H1 (cell line): Measurements from ENCODE around the gene DTNB. TPM values are rescaled to one million over a fixed set of nuclear protein-coding genes. Genes with fewer than 3 reads are reported as not detected.

ENCODE experiments used
- CTCF ChIA-PET: fragments of 300-600 bp; sonication (Branson Sonifier 250); formaldehyde crosslinking; loops from one replicate; lab custom pipeline; 2021; ENCODE audit not compliant: partially characterized antibody; lab: Charles Lee
- POLR2A ChIA-PET: fragments of 300-600 bp; sonication (Branson Sonifier 250); formaldehyde crosslinking; loops from one replicate; lab custom pipeline; 2021; ENCODE audit warnings: inconsistent platforms; ENCODE audit not compliant: partially characterized antibody; lab: Charles Lee
- DNase-seq, 2 experiments: peaks; one replicate each; pipeline versions ENCODE4 v3.0.0 to v3.0.0-alpha.2; 2010 to 2022; ENCODE audit warnings: low spot score in 2 of 2, low read depth in 1 of 2, mixed read lengths in 1 of 2
- FAIRE-seq: peaks from 2 replicates; lab custom pipeline; 2011; peaks lifted over from hg19 to GRCh38; lab: Jason Lieb, UNC
- H2AFZ ChIP-seq: 2 replicates; pipeline ENCODE4 v1.8.1; 2012; ENCODE audit warnings: low read length, inconsistent platforms
- H2AK5ac ChIP-seq: 2 replicates; pipeline ENCODE4 v1.6.1; 2013; ENCODE audit warnings: low read depth, low read length
- H2BK120ac ChIP-seq: replicated peaks from 2 replicates; pipeline ENCODE3; 2013; ENCODE audit warnings: low read depth, low read length, inconsistent platforms
- H2BK12ac ChIP-seq: 2 replicates; pipeline ENCODE4 v1.6.1; 2013; ENCODE audit warnings: low read depth, low read length
- H2BK15ac ChIP-seq: 2 replicates; pipeline ENCODE4 v1.6.1; 2013; ENCODE audit warnings: low read length
- H2BK20ac ChIP-seq: 2 replicates; pipeline ENCODE4 v1.6.1; 2013; ENCODE audit warnings: low read length
- H2BK5ac ChIP-seq: 2 replicates; pipeline ENCODE4 v1.6.1; 2013; ENCODE audit warnings: low read depth, low read length
- H3K14ac ChIP-seq: 2 replicates; pipeline ENCODE4 v1.6.1; 2013; ENCODE audit warnings: inconsistent platforms; ENCODE audit not compliant: insufficient read length
- H3K18ac ChIP-seq: 2 replicates; pipeline ENCODE4 v1.6.1; 2013; ENCODE audit warnings: low read length; ENCODE audit errors: extremely low read depth
- H3K23ac ChIP-seq: 2 replicates; pipeline ENCODE4 v1.6.1; 2013; ENCODE audit warnings: inconsistent platforms; ENCODE audit not compliant: insufficient read length
- H3K23me2 ChIP-seq: 2 replicates; pipeline ENCODE4 v1.6.1; 2013; ENCODE audit warnings: low read depth, low read length
- H3K27ac ChIP-seq: 2 replicates; pipeline ENCODE4 v1.6.1; 2011; ENCODE audit warnings: low read depth, low read length, inconsistent platforms
- H3K27me3 ChIP-seq, 4 experiments: replicated peaks in 1 of 4; 1 replicate in 1 of 4; 2 replicates in 3 of 4; pipeline versions ENCODE4 v1.6.1 to v1.8.1; 2011 to 2013; ENCODE audit warnings: low read length in 3 of 4, mild to moderate bottlenecking in 3 of 4, inconsistent platforms in 2 of 4, mixed read lengths in 2 of 4, moderate library complexity in 1 of 4; ENCODE audit not compliant: control insufficient read depth in 3 of 4, insufficient read depth in 3 of 4; ENCODE audit errors: extremely low read depth in 1 of 4
- H3K36me3 ChIP-seq, 4 experiments: 2 replicates each; pipeline versions ENCODE4 v1.6.1 to v1.8.1; 2011 to 2013; ENCODE audit warnings: mild to moderate bottlenecking in 4 of 4, low read length in 3 of 4, moderate library complexity in 2 of 4, control low read depth in 1 of 4, inconsistent platforms in 1 of 4; ENCODE audit not compliant: insufficient read depth in 4 of 4, control insufficient read depth in 2 of 4
- H3K4ac ChIP-seq: replicated peaks from 2 replicates; pipeline ENCODE3; 2013; ENCODE audit warnings: low read length, low read depth, mixed read lengths, inconsistent platforms; ENCODE audit not compliant: insufficient read length
- H3K4me1 ChIP-seq, 4 experiments: replicated peaks in 1 of 4; 1 replicate in 1 of 4; 2 replicates in 3 of 4; pipeline versions ENCODE4 v1.6.1 to v1.8.1; 2011 to 2013; ENCODE audit warnings: low read length in 3 of 4, inconsistent platforms in 2 of 4, mixed read lengths in 1 of 4; ENCODE audit not compliant: insufficient read depth in 4 of 4, control insufficient read depth in 3 of 4
- H3K4me2 ChIP-seq, 2 experiments: 2 replicates each; pipeline versions ENCODE4 v1.6.1 to v1.8.1; 2011 to 2013; ENCODE audit warnings: low read depth in 2 of 2, low read length in 2 of 2, control low read depth in 1 of 2, inconsistent platforms in 1 of 2, mild to moderate bottlenecking in 1 of 2; ENCODE audit not compliant: insufficient read depth in 1 of 2
- H3K4me3 ChIP-seq, 4 experiments: fragments of 200-600, 300-600 bp in 1 of 4; sonication (generic), shearing (Covaris generic), sonication (Bioruptor Twin) in 1 of 4; 2 replicates each; pipeline versions ENCODE4 v1.5.1 to v1.8.1; 2011 to 2016; ENCODE audit warnings: low read length in 4 of 4, low read depth in 3 of 4, control low read depth in 2 of 4, inconsistent platforms in 2 of 4, mild to moderate bottlenecking in 2 of 4, mixed read lengths in 1 of 4, moderate library complexity in 1 of 4; ENCODE audit not compliant: insufficient read depth in 2 of 4; ENCODE audit errors: extremely low read depth in 1 of 4
- H3K56ac ChIP-seq: replicated peaks from 2 replicates; pipeline ENCODE3; 2013; ENCODE audit warnings: low read depth, mild to moderate bottlenecking, mixed read lengths, low read length, inconsistent platforms; ENCODE audit not compliant: insufficient read length
- H3K79me1 ChIP-seq: 2 replicates; pipeline ENCODE4 v1.6.1; 2013; ENCODE audit warnings: low read depth, low read length, control low read depth
- H3K79me2 ChIP-seq, 2 experiments: 2 replicates each; pipeline versions ENCODE4 v1.6.1 to v1.8.1; 2012 to 2013; ENCODE audit warnings: low read length in 2 of 2, mild to moderate bottlenecking in 2 of 2, inconsistent platforms in 1 of 2; ENCODE audit not compliant: insufficient read depth in 2 of 2, control insufficient read depth in 1 of 2
- H3K9ac ChIP-seq, 4 experiments: replicated peaks in 1 of 4; 1 replicate in 1 of 4; 2 replicates in 3 of 4; pipeline versions ENCODE4 v1.6.1 to v1.8.1; 2011 to 2013; ENCODE audit warnings: low read depth in 3 of 4, low read length in 3 of 4, control low read depth in 2 of 4, mild to moderate bottlenecking in 2 of 4, moderate library complexity in 2 of 4, inconsistent platforms in 1 of 4; ENCODE audit errors: extremely low read depth in 1 of 4
- H3K9me3 ChIP-seq, 2 experiments: 2 replicates each; pipeline versions ENCODE4 v1.6.1 to v1.8.1; 2012 to 2013; ENCODE audit warnings: mild to moderate bottlenecking in 2 of 2, moderate library complexity in 2 of 2, control low read depth in 1 of 2, inconsistent platforms in 1 of 2, low read depth in 1 of 2, low read length in 1 of 2, mixed read lengths in 1 of 2; ENCODE audit not compliant: insufficient read depth in 2 of 2
- H4K20me1 ChIP-seq, 2 experiments: replicated peaks in 1 of 2; 2 replicates each; pipeline versions ENCODE3 to v1.8.1; 2011 to 2013; ENCODE audit warnings: inconsistent platforms in 2 of 2, low read length in 2 of 2, mild to moderate bottlenecking in 1 of 2; ENCODE audit not compliant: insufficient read depth in 2 of 2, control insufficient read depth in 1 of 2
- H4K5ac ChIP-seq: 2 replicates; pipeline ENCODE4 v1.6.1; 2013; ENCODE audit warnings: low read length, low read depth, mixed read lengths, inconsistent platforms; ENCODE audit not compliant: insufficient read length
- H4K8ac ChIP-seq: 2 replicates; pipeline ENCODE4 v1.8.0; 2013; ENCODE audit warnings: mild to moderate bottlenecking, moderate library complexity, low read length, inconsistent platforms; ENCODE audit not compliant: insufficient read depth; ENCODE audit errors: extremely low read depth
- H4K91ac ChIP-seq: replicated peaks from 2 replicates; pipeline ENCODE3; 2013; ENCODE audit warnings: low read length, mixed read lengths, inconsistent platforms; ENCODE audit not compliant: insufficient read length
- CBX8 ChIP-seq: fragments of 300-800, 300-1000 bp; sonication (generic); IDR thresholded peaks from 2 replicates; pipeline ENCODE4 v1.7.1; 2016; ENCODE audit warnings: low read depth, low read length, borderline replicate concordance
- CTBP2 ChIP-seq: IDR thresholded peaks from 2 replicates; pipeline ENCODE4 v1.7.0; 2011; ENCODE audit warnings: borderline replicate concordance, mild to moderate bottlenecking, moderate library complexity, mixed read lengths, low read length; ENCODE audit not compliant: insufficient read depth, insufficient read length
- EP300 ChIP-seq, 2 experiments: IDR thresholded peaks; 1 replicate in 1 of 2; 2 replicates in 1 of 2; pipeline ENCODE4 v1.6.1; 2011 to 2012; ENCODE audit warnings: low read depth in 2 of 2, low read length in 2 of 2, mild to moderate bottlenecking in 2 of 2, borderline replicate concordance in 1 of 2, inconsistent platforms in 1 of 2, moderate library complexity in 1 of 2
- KDM1A ChIP-seq: fragments of 200-600, 300-600 bp; sonication (generic); IDR thresholded peaks from 2 replicates; pipeline ENCODE4 v1.7.1; 2016; ENCODE audit warnings: mild to moderate bottlenecking, low read length, borderline replicate concordance
- KDM5A ChIP-seq: fragments of 200-600 bp; IDR thresholded peaks from 2 replicates; pipeline ENCODE4 v1.7.1; 2012; ENCODE audit warnings: mild to moderate bottlenecking, low read length, inconsistent platforms, mixed read lengths
- PHF8 ChIP-seq: fragments of 200-600 bp; sonication (generic); conservative IDR thresholded peaks from 2 replicates; pipeline ENCODE4 v1.7.1; 2012; ENCODE audit warnings: low read depth, mild to moderate bottlenecking, inconsistent platforms, low read length, moderate library complexity
- POU5F1 ChIP-seq: IDR thresholded peaks from 2 replicates; pipeline ENCODE4 v1.6.1; 2011; ENCODE audit warnings: low read depth, mild to moderate bottlenecking, low read length, moderate library complexity
- RFX5 ChIP-seq: IDR thresholded peaks from 2 replicates; pipeline ENCODE4 v1.6.1; 2011; ENCODE audit warnings: low read depth, low read length, improper control_type of control experiment, borderline replicate concordance
- RNF2 ChIP-seq: fragments of 200-900, 300-1000 bp; sonication (generic); IDR thresholded peaks from 2 replicates; pipeline ENCODE4 v1.7.1; 2016; ENCODE audit warnings: borderline replicate concordance, low read depth, mild to moderate bottlenecking, antibody characterized with exemption, low read length; ENCODE audit not compliant: poor library complexity, severe bottlenecking; ENCODE audit errors: missing control alignments
- SIRT6 ChIP-seq: IDR thresholded peaks from one replicate; pipeline ENCODE4 v1.7.1; 2012; ENCODE audit warnings: low read length, inconsistent platforms
- TBP ChIP-seq: IDR thresholded peaks from 2 replicates; pipeline ENCODE4 v1.6.1; 2011; ENCODE audit warnings: low read depth, low read length, improper control_type of control experiment
- TCF12 ChIP-seq: IDR thresholded peaks from 2 replicates; pipeline ENCODE4 v1.6.1; 2011; ENCODE audit warnings: low read depth, mild to moderate bottlenecking, low read length
- TEAD4 ChIP-seq: IDR thresholded peaks from 2 replicates; pipeline ENCODE4 v1.6.1; 2012; ENCODE audit warnings: low read depth, low read length, inconsistent platforms, mixed read lengths
- YY1 ChIP-seq: IDR thresholded peaks from 2 replicates; pipeline ENCODE4 v1.6.1; 2011; ENCODE audit warnings: low read depth, mild to moderate bottlenecking, low read length
- WGBS, 2 experiments: shearing (Covaris generic) in 1 of 2; methylation state at CpG; one replicate each; pipeline versions ENCODE4 v1.1.6 to v1.1.7; 2013 to 2015; ENCODE audit warnings: low lambda C conversion rate in 2 of 2, mixed read lengths in 2 of 2, inconsistent platforms in 1 of 2, low coverage in 1 of 2, missing lambda C conversion rate in 1 of 2; ENCODE audit not compliant: insufficient replicate concordance in 2 of 2, insufficient coverage in 1 of 2, insufficient read length in 1 of 2; ENCODE audit errors: extremely low coverage in 1 of 2, missing lambda C conversion rate in 1 of 2; 5-methylcytosine and 5-hydroxymethylcytosine counted together
- polyA plus RNA-seq, 7 experiments: library from polyadenylated mRNA; depleted of rRNA in 3 of 7; stranded (reverse) in 5 of 7; unstranded in 2 of 7; fragments of >200 nt in 5 of 7; fragments of 200-250 nt in 2 of 7; gene quantifications; 1 replicate in 5 of 7; 2 replicates in 1 of 7; 4 replicates in 1 of 7; pipeline versions ENCODE4 v1.2.1 to v1.2.3, GENCODE V29; 2011 to 2013; ENCODE audit warnings: missing spikeins in 2 of 7, mixed read lengths in 2 of 7
- total RNA-seq: library from RNA; stranded (reverse); fragmentation: NEBNext Ultra II Directional; extraction: Animal tissue kit (Norgen Biotek cat#: 25700); gene quantifications from 2 replicates; pipeline ENCODE4 v1.2.1, GENCODE V29; 2021

Gene DTNB
- total and polyA plus RNA-seq, 2 of the 8 experiments (the other 6 are each of a cell fraction or from before 2014, with no cell fraction given) = 39.6 to 49.5 TPM

DNA sequence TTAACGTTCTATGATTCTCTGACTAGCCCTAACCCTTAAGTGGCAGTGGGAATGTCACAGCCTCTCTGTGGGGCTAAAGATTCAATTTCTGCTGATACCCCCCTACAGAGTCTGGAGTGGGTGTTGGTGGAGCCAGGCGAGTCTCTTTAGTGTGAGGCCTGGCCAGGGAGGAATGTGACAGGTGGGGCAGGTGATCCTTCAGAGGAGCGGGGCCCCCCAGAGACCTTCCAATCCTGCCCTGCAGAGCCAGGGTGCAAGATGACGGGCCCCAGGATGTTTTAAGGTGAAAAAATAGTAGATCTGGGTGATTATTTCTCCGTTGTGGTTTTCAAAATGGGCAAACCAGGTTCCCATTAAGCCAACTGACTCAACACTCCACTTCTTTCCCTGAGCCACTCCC, 303.5 kb downstream of the DTNB start:
- 84% methylated on average over 5 of the region's 5 CpGs; no CpG with 5 or more reads in 1 of the 2 experiments for WGBS, 2 experiments
- Histone ChIP-seq H2BK120ac (no peak overlapping the region), H3K56ac (no peak overlapping the region), H2BK15ac (no peak overlapping the region), H3K4me3 (no peak overlapping the region), H3K79me2 (no peaks in the 10 kb centered on the region), H3K23me2 (no peaks in the 10 kb centered on the region), H4K8ac (no peak overlapping the region), H4K91ac (no peak overlapping the region), H2AK5ac (no peak overlapping the region), H3K9ac (no peak overlapping the region), H2BK20ac (no peak overlapping the region), H2BK5ac (no peak overlapping the region), H2AFZ (no peak overlapping the region), H3K4ac (no peak overlapping the region), H3K27me3 (peaks cover 0 to 8% (median 7%) of the 10 kb centered on the region in 4 experiments; a peak in 4 of 7 replicates), H3K36me3 (no peaks in the 10 kb centered on the region), H3K27ac (no peak overlapping the region), H4K20me1 (no peaks in the 10 kb centered on the region), H4K5ac (no peak overlapping the region), H3K79me1 (no peaks in the 10 kb centered on the region), H3K4me2 (no peak overlapping the region), H2BK12ac (no peak overlapping the region), H3K14ac (no peak overlapping the region), H3K18ac (no peak overlapping the region), H3K9me3 (no peaks in the 10 kb centered on the region), H3K4me1 (peaks cover 0 to 8% (median under 1%) of the 10 kb centered on the region in 4 experiments; a peak in 2 of 7 replicates), H3K23ac (no peak overlapping the region)
- CTCF ChIA-PET = interaction anchor here (1.7 to 8.6 kb wide), 2 partner anchors 5 to 27 kb away, joined by 5 to 108 read pairs; no protein-coding TSS in a partner anchor
- POLR2A ChIA-PET = interaction anchor here (1.0 kb wide), 2 partner anchors 11 to 13 kb away, joined by 3 to 4 read pairs; no protein-coding TSS in a partner anchor
- DNase-seq (no peak), FAIRE-seq (no peak)
- TF ChIP-seq POU5F1 (no peak), SIRT6 (no peak), KDM1A (no peak), YY1 (no peak), TEAD4 (no peak), TBP (no peak), RNF2 (no peak), EP300 (IDR thresholded peaks at IDR 0.05; ENCODE audit: borderline replicate concordance in 1 of 2, low read depth in 2 of 2, low read length in 2 of 2) (no peak), RFX5 (no peak), TCF12 (no peak), KDM5A (no peak), PHF8 (no peak), CTBP2 (no peak), CBX8 (no peak)
